Measurements from ENCODE around the gene MYO15B. TPM values are rescaled to one million over a fixed set of nuclear protein-coding genes. Genes with fewer than 3 reads are reported as not detected.

Gene MYO15B
- total RNA-seq, 1 experiment from 2014 or later, result under 0.01 TPM

DNA sequence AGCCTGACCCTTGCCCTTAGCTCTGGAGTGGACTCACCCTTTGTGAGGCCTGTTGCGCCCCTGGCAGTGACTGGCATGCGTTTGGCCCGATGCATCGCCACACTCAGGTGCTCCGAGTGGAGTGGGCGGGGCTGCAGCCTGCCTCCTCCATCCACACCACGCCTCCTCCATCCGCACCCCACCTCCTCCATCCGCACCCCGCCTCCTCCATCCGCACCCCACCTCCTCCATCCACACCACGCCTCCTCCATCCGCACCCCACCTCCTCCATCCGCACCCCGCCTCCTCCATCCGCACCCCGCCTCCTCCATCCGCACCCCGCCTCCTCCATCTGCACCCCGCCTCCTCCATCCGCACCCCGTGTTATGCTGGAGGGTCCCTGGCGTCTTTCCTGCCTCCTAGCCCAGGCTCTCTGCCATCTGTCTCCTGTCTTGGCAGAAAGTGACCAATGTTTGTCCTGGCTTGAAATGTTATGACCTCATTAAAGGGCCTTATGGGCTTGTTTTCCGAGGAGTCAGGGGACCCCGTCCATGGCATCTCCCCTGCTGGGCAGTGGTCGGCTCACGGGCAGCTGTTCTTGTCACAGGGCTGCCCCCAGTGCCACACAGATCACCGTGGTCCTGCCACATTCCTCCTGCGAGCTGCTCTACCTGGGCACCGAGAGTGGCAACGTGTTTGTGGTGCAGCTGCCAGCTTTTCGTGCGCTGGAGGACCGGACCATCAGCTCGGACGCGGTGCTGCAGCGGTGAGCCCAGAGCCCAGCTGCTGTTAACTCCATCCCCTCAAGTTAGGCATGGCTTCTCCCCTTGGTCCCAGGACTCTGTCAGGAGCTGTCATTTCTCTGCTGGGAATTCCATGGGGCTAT, 28.7 kb upstream of the MYO15B start:
- no peak for DNase-seq (ENCODE audit: low read depth)

- no peak for DNase-seq (ENCODE audit: low read depth)
Measured at GRCh38 chr17:75559958-75560533, 27.6 kb upstream of the MYO15B start.

DNA sequence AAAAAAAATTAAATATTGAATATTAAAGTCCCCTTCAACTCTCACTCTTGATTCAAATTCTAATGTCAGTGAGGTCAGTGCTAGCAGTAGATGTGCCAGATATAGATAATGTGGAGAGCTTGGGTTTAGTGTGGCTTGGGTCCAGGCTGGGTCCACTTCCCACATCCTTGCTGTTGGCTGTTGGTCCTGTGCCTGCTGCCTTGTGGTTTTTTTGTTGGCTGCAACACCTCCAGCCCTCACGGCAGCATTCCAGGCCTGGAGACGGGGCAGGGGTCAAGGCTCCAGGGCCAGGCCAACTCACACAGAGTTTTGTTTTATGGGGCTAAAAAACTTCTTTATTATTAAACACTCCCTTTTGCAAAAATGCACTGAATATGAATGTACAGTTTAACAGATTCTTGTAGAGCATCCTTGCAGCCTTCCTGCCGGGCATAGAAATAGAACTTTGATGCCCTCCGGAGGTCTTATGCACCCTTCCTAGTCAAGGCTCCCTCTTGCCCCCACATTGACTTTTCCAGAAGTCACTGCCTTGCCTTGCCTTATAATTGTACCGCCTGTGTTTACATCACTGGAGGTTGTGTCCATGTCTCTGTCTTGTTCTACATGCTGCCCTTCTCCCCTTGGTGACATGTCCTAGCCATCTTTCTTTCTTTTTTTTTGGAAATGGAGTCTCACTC, 25.5 kb upstream of the MYO15B start:
- DNase-seq (ENCODE audit: low read depth), result no peak

GRCh38 chr17:75563063-75563758, 24.4 kb upstream of the MYO15B start:
- DNase-seq (ENCODE audit: low read depth), result no peak

- DNase-seq (ENCODE audit: low read depth), result no peak
Measured at GRCh38 chr17:75564195-75564594, 23.4 kb upstream of the MYO15B start.

GRCh38 chr17:75565066-75565465, 22.5 kb upstream of the MYO15B start:
- DNase-seq (ENCODE audit: low read depth), result peak; percentile 13

DNA sequence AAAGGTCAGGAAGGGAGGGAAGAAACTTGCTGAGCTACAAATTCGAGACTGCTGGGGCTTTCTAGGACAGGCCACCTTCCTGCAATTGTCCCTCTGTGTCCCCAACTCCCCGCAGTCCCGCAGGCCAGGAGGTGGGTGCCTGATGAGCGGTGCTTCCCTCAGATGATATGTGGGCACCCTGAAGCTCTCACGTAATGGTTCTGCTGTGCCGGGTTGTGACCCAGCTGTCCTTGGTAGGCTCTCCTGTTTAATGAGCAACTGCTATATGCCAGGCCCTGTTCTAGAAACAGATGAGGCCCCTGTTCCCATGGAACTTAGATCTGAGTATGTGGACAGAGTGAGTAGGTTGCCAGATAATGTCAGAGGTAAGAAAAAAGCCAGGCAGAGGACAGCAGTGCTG, 22.0 kb upstream of the MYO15B start:
- DNase-seq (ENCODE audit: low read depth), result no peak

DNA sequence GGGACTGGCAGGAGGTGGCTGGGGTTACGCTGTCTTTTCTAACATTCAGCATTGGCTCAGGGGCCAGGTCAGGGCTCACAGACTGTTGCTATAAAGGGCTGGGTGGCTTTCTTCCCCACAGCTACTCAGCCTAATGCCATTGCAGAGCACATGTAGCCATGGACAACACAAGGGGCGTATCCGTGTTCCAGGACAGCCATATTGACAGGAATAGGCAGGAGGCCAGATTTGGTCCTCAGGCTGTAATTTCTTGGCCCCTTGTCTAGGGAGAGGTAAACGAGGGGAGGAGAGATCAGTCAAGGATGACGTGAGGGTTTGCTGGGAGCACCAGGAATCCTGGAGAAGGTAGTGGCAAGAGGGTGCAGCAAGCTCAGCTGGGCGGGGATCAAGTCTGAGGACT, 21.2 kb upstream of the MYO15B start:
- no peak for DNase-seq (ENCODE audit: low read depth)

- no peak for DNase-seq (ENCODE audit: low read depth)
Measured at GRCh38 chr17:75566834-75567233, 20.8 kb upstream of the MYO15B start.

- no peak for DNase-seq (ENCODE audit: low read depth)
Measured at GRCh38 chr17:75568412-75569255, 19.0 kb upstream of the MYO15B start.

DNA sequence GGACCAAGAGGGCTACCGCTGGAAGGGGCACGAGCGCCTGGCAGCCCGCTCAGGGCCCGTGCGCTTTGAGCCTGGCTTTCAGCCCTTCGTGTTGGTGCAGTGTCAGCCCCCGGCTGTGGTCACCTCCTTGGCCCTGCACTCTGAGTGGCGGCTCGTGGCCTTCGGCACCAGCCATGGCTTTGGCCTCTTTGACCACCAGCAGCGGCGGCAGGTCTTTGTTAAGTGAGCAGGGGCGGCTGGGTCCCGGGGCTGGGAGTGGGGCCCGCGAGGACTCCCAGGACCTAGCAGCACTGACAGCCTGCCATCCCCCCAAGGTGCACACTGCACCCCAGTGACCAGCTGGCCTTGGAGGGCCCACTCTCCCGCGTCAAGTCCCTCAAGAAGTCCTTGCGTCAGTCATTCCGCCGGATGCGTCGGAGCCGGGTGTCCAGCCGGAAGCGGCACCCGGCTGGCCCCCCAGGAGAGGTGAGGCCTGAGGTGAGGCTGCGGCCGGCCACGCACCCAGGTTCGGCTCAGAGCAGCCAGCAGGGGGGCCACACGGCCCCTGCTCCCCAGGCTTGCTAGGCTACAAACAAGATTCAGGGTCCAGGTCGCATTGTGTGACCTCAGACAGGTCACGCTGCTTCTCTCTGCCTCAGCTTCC, 17.4 kb upstream of the MYO15B start:
- no peak for DNase-seq (ENCODE audit: low read depth)

DNA sequence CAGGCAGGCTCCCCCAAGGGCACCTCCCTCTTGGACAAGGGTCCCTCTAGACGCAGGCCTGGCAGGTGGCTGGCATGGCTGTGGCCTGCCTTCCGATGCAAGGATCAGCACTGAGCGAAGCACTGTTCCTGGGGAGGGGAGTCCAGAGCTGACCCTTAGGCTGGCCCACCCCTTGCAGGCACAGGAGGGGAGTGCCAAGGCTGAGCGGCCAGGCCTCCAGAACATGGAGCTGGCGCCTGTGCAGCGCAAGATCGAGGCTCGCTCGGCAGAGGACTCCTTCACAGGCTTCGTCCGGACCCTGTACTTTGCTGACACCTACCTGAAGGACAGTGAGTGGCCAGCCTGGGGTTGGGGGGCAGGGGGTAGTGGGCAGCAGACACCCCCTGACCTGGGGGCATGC, 16.8 kb upstream of the MYO15B start:
- no peak for DNase-seq (ENCODE audit: low read depth)

- DNase-seq (ENCODE audit: low read depth), result no peak
Measured at GRCh38 chr17:75571197-75571884, 16.3 kb upstream of the MYO15B start.

DNA sequence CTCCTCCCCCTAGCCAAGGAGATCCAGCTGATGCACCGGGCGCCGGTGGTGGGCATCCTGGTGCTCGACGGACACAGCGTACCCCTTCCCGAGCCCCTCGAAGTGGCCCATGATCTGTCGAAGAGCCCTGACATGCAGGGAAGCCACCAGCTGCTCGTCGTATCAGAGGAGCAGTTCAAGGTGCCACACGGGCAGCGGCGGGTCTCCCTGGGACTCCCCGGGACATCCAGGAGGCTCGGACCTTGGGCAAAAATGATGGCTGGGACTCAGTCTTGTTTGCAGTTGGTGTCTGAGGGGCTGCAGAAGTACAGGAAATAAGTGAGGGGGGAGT, 15.8 kb upstream of the MYO15B start:
- DNase-seq (ENCODE audit: low read depth), result no peak

- no peak for DNase-seq (ENCODE audit: low read depth)
Measured at GRCh38 chr17:75572713-75573539, 14.7 kb upstream of the MYO15B start.

- no peak for DNase-seq (ENCODE audit: low read depth)
Measured at GRCh38 chr17:75573540-75573957, 14.1 kb upstream of the MYO15B start.

DNA sequence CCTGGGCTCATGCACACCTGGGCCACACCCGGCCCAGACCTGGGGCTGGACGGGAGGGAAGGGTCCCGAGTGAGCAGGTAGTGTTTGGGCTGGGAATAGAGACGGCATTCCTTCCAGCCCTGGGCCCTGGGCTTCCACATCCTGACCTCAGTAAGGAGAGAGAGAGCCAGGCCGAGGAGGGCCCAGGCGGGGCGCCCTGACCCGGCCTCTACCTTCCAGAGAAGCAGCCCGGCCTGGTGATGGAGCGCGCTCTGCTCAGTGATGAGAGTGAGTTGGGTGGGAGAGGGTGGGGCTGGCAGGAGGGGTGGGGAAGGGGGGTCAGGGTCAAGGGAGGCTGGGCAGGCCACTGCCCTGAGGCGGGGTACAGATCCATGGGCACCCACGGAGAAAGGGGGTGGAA, 13.6 kb upstream of the MYO15B start:
- no peak for DNase-seq (ENCODE audit: low read depth)

DNA sequence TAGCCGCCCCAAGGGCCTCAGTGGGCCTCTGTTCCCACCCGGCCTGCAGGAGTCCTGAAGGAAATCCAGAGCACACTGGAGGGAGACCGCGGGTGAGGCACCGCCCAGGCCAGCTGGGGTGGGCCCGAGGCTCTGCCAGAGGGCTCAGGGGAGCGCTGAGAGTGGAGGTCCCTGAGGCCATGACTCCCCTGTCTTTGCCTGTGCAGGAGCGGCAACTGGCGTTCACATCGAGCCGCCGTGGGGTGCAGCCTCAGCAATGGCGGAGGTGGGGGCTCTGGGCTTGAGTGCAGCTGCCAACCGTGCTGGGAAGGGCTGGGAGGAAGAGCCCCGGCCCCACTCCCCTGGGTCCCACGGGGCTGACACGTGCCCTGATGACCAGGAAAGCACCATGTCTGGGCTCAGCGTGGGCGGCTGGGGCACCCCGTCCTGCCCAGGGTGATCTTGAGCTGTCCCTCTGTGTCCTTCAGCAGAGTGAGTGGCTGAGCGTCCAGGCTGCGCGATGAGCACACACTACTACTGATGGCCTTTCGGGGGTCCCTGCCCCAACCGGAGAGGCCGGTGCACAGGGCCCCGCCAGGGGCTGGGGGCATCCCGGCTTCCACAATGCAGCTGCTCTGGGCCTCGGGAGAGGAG, 13.1 kb upstream of the MYO15B start:
- DNase-seq (ENCODE audit: low read depth), result no peak

GRCh38 chr17:75575197-75575596, 12.4 kb upstream of the MYO15B start:
- DNase-seq (ENCODE audit: low read depth), result no peak
